Left renal cortex interstitium (tissue), 4 donors: ENCODE measurements around the gene HAUS7. TPM values are rescaled to one million over a fixed set of nuclear protein-coding genes. Genes with fewer than 3 reads are reported as not detected.

Experiments
- polyA plus RNA-seq, 4 donors: library from polyadenylated mRNA; unstranded; fragments of 120-200 nt; gene quantifications; one replicate each; pipeline ENCODE4 v1.2.1, GENCODE V29; 2013; ENCODE audit not compliant: insufficient read length in 4 of 4

Gene HAUS7
- polyA plus RNA-seq, 4 donors = 26.7 to 31.9 (median 30.2) TPM

Other genes starting within 250 kb of the HAUS7 start
- gene PNMA6F, start 148.8 kb downstream of the HAUS7 start, polyA plus RNA-seq = under 1 TPM; 0.06 to 0.32 (median 0.10) TPM
- gene ZNF275, start 136.4 kb downstream of the HAUS7 start, polyA plus RNA-seq = 10 to 100 TPM; 16.8 to 21.7 (median 19.0) TPM
- gene PNMA6E, start 69.2 kb downstream of the HAUS7 start, polyA plus RNA-seq = not detected
- 1 to 10 TPM in 2 of 4 donors, under 1 TPM in 2; 0.75 to 1.1 (median 0.97) TPM for gene ZFP92, start 59.1 kb downstream of the HAUS7 start, polyA plus RNA-seq
- under 1 TPM; 0.27 to 0.92 (median 0.61) TPM for gene TREX2, start 24.5 kb downstream of the HAUS7 start, polyA plus RNA-seq
- 100 to 1,000 TPM; 170 to 201 (median 195) TPM for gene BGN, start 24.4 kb upstream of the HAUS7 start, polyA plus RNA-seq
- gene ATP2B3, start 47.1 kb upstream of the HAUS7 start, polyA plus RNA-seq = under 1 TPM; 0.17 to 0.35 (median 0.33) TPM
- 10 to 100 TPM; 15.4 to 24.1 (median 19.0) TPM for gene CCNQ, start 128.6 kb upstream of the HAUS7 start, polyA plus RNA-seq
- gene DUSP9, start 176.6 kb upstream of the HAUS7 start, polyA plus RNA-seq = 10 to 100 TPM; 53.6 to 63.9 (median 57.1) TPM
- 10 to 100 TPM in 2 of 4 donors, 1 to 10 TPM in 2; 6.5 to 13.3 (median 8.9) TPM for gene PNCK, start 203.2 kb upstream of the HAUS7 start, polyA plus RNA-seq
- 10 to 100 TPM; 44.6 to 65.3 (median 54.8) TPM for gene SLC6A8, start 217.3 kb upstream of the HAUS7 start, polyA plus RNA-seq